Measurements from ENCODE around the gene DEF6.
A peak's percentile ranks its signal among the peaks of the same experiment; 100 is the strongest.
"Not testable (repeated sequence)": the region's sequence is repeated elsewhere in the genome, so short reads cannot be mapped to it uniquely, and the experiment has no call there.

DEF6 gene

DNA sequence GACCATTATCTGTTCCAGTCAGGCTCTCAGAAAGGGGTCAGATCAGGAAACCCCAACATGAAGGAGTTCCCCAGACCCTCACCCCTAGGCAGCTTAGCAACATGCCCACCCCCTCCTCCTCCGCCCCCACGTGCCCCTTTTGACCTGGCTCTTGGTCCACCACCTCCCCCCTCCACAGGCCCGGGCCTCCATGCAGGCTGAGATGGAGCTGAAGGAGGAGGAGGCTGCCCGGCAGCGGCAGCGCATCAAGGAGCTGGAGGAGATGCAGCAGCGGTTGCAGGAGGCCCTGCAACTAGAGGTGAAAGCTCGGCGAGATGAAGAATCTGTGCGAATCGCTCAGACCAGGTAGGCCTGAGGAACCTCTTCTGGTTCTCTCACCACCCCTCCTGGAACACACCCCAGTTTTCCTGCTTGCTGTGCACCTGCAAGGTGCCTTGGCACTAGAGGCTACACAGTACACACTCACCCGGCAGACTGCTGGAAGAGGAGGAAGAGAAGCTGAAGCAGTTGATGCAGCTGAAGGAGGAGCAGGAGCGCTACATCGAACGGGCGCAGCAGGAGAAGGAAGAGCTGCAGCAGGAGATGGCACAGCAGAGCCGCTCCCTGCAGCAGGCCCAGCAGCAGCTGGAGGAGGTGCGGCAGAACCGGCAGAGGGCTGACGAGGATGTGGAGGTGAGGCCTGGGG, 21.9 kb downstream of the DEF6 start:
- DNase-seq (ENCODE audit: extremely low spot score): no peak
- ChIA-PET POLR2A (interaction anchor here (0.7 kb wide), 1 partner anchor 1256 kb away, joined by 3 read pairs; no protein-coding TSS in a partner anchor), CTCF (interaction anchor here (1.3 to 1.8 kb wide), 4 partner anchors 9 to 128 kb away, joined by 3 to 6 read pairs (median 3); partner anchors contain the start of gene PPARD)
- TF ChIP-seq, protein P1, sequence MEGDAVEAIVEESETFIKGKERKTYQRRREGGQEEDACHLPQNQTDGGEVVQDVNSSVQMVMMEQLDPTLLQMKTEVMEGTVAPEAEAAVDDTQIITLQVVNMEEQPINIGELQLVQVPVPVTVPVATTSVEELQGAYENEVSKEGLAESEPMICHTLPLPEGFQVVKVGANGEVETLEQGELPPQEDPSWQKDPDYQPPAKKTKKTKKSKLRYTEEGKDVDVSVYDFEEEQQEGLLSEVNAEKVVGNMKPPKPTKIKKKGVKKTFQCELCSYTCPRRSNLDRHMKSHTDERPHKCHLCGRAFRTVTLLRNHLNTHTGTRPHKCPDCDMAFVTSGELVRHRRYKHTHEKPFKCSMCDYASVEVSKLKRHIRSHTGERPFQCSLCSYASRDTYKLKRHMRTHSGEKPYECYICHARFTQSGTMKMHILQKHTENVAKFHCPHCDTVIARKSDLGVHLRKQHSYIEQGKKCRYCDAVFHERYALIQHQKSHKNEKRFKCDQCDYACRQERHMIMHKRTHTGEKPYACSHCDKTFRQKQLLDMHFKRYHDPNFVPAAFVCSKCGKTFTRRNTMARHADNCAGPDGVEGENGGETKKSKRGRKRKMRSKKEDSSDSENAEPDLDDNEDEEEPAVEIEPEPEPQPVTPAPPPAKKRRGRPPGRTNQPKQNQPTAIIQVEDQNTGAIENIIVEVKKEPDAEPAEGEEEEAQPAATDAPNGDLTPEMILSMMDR (IDR thresholded peaks at IDR 0.05; ENCODE audit: control extremely low read depth, extremely low read depth, low read depth, missing control alignments): no peak

DNA sequence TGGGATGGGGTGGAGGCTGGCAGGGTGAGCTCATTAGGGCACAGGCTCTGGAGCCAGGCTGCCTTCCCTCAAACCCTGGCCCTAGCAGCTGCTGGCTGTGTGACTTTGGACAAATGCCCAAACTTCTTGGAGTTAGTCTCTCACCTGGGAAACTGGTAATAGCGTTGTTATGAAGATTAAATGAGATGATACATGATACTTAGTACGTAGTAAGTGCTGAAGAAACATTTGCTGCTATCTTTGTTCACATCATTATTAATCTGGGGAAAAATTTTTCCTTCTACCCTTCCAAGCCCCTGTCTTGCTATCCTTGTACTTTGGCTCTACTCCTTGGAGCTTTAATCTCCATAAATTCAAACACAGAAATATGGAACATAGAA, 22.4 kb downstream of the DEF6 start:
- TF ChIP-seq, protein P1 (IDR thresholded peaks at IDR 0.05; ENCODE audit: control extremely low read depth, extremely low read depth, low read depth, missing control alignments): no peak
- POLR2A ChIA-PET: interaction anchor here (0.7 kb wide), 1 partner anchor 1257 kb away, joined by 3 read pairs; no protein-coding TSS in a partner anchor
- CTCF ChIA-PET: interaction anchor here (1.3 to 1.8 kb wide), 4 partner anchors 10 to 128 kb away, joined by 3 to 6 read pairs (median 3); partner anchors contain the start of gene PPARD
- DNase-seq (ENCODE audit: extremely low spot score): no peak

DNA sequence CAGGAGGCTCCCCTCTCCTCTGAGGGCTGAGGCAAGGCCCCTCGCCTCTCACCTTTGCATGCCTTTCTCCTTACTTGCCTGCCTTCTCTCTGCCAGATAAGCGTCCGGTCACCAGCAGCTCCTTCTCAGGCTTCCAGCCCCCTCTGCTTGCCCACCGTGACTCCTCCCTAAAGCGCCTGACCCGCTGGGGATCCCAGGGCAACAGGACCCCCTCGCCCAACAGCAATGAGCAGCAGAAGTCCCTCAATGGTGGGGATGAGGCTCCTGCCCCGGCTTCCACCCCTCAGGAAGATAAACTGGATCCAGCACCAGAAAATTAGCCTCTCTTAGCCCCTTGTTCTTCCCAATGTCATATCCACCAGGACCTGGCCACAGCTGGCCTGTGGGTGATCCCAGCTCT, 23.5 kb downstream of the DEF6 start:
- ChIA-PET CTCF (interaction anchor here (0.9 to 1.8 kb wide), 3 partner anchors 10 to 23 kb away, joined by 3 to 6 read pairs (median 3); partner anchors contain the start of gene PPARD), POLR2A (no interaction called here)

DNA sequence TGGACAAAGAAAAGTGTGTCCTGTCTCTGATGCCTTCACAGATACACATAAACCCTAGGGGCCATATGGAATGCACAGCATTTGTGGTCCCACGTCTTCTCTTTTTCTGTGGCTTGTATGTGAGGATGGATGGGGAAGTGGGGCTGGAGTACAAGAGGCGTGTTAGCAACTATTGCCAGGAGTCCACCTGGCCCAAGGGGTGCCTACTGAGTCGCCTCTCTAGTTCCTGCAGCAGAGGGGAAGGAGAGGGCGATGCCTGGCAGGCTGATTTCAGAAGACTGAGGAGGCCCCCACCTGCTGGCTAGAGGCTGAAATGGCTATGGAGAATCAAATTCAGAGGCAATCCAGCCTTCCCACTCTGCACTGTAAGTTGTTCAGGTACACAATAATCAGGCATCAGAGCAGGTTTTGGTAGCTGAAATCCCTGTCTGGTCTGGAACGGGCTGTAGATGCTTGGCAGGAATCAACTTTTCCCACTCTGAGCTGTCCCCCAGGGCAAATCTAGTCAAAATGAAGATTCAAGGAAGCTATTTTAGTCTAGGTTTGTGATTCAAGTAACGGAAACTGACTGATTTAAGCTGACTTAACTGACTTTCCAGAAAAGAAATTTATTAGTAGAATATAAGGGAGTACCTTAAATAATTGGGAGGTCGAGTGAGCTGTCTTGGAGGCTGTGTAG, 29.9 kb downstream of the DEF6 start:
- CTCF ChIA-PET: interaction anchor here (0.6 to 16.0 kb wide), 28 partner anchors 10 to 975 kb away, joined by 3 to 198 read pairs (median 4); partner anchors contain the start of genes DEF6, PPARD and RPL10A
- DNase-seq (ENCODE audit: extremely low spot score): peak; percentile 81
- TF ChIP-seq, protein P1 (IDR thresholded peaks at IDR 0.05; ENCODE audit: control extremely low read depth, extremely low read depth, low read depth, missing control alignments): peak; percentile 75
- POLR2A ChIA-PET: no interaction called here

More for the DNA sequence above, 23.5 kb downstream of the DEF6 start:
- TF ChIP-seq, protein P1 (IDR thresholded peaks at IDR 0.05; ENCODE audit: control extremely low read depth, extremely low read depth, low read depth, missing control alignments): no peak
- no peak for DNase-seq (ENCODE audit: extremely low spot score)

DNA sequence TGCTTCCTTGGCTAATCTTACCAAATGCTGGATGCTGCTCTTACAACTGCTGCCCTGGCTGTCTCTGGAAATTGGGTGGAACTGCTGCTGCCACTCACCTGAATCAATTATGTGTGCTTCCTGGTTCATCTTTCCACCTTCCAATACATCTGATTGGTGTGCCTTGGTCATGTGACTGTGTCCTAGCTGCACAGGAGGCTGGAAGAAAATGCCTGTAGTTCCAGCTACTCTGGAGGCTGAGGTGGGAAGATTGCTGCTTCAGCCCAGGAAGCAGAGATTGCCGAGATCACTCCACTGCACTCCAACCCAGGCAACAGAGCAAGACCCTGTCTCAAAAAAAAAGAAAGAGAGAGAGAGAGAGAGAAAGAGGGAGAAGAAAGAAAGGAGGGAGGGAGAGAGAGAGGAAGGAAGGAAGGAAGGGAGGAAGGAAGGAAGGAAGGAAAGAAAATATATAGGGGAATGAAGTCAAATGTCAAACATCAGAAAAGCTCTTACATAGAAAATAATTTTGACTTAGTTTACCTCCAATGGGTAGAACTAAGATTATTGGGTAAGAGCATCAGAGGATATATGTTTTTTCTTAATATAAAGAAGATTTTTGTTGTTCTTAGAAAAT, 30.6 kb downstream of the DEF6 start:
- POLR2A ChIA-PET: no interaction called here

DNA sequence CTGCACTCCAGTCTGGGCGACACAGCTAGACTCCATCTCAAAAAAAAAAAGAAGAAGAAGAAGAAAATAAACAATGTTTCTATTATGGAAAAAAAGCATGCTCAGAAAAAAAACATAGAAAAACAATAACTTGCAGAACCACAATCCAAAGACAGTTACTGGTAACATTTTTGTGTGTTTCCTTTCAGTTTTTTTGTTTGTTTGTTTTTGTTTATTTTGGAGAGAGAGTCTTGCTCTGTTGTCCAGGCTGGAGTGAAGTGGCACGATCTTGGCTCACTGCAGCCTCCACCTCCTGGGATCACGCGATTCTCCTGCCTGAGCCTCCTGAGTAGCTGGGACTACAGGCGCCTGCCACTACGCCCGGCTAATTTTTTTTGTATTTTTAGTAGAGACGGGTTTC, 31.3 kb downstream of the DEF6 start:
- DNase-seq (ENCODE audit: extremely low spot score); POLR2A ChIA-PET: not testable (repeated sequence)
- CTCF ChIA-PET: interaction anchor here (0.8 to 16.0 kb wide), 5 partner anchors 14 to 120 kb away, joined by 3 to 198 read pairs (median 4); partner anchors contain the start of genes DEF6 and PPARD

More for the DNA sequence above, 30.6 kb downstream of the DEF6 start:
- no peak for DNase-seq (ENCODE audit: extremely low spot score)
- CTCF ChIA-PET: interaction anchor here (0.6 to 16.0 kb wide), 30 partner anchors 11 to 974 kb away, joined by 3 to 198 read pairs (median 4); partner anchors contain the start of genes DEF6, PPARD and RPL10A
- TF ChIP-seq, protein P1 (IDR thresholded peaks at IDR 0.05; ENCODE audit: control extremely low read depth, extremely low read depth, low read depth, missing control alignments): no peak

Measured in GM10248 (cell line).